Measurements from ENCODE around the gene MLF2. TPM values are rescaled to one million over a fixed set of nuclear protein-coding genes. Genes with fewer than 3 reads are reported as not detected.
A peak's percentile ranks its signal among the peaks of the same experiment; 100 is the strongest.

The MLF2 gene
- total and polyA plus RNA-seq, 2 of the 13 experiments (the other 11 are each of a cell fraction or from before 2014, with no cell fraction given): 88.1 to 167 TPM

DNA sequence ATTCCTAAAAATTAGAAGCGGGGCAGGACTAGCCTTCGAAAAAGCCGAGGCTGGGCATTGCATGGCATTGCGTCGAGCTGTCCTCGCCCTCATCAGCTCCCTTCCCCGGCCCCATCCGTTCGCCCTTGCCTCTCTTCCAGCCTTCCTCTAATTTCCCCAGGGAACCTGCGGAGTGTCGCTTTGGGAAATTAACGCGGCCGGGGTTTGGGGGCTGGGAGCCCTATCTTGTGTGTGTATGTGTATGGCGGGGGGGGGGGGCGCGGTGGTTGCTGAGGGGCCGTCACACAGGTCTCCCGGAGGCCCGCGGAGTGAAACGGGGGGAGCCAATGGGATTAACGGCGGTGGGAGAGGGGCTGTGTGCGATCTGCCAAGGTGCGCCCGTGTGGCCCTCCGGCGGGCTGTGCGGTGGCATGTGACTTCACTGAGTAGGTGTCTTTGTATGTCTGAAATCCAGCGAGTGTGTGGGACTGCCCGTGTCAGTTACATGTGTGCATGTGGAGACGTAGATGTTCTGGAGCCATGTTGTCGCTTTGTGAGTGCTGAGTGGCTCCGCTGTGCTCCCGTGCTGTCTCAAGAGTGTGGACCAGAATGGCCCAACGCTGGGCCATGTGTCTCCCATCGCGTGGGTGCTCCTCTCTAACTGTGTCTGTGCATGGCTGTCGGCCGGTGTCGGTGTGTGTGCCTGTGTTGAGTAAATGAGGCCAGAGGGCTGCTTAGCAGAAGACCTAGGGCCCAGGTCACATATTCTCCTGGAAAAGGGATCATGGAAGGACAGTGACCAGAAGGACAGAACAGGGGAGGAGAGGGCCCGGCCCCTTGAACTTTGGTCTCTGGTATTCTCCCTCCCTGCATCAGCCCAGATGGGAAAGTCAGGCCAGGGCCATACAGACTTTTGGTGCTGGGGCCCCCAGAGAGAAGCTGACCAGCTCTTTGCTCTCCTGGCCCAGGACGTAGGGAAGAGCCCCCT lies 14.7 kb upstream of the MLF2 start (continued):
- TF ChIP-seq, protein P1, sequence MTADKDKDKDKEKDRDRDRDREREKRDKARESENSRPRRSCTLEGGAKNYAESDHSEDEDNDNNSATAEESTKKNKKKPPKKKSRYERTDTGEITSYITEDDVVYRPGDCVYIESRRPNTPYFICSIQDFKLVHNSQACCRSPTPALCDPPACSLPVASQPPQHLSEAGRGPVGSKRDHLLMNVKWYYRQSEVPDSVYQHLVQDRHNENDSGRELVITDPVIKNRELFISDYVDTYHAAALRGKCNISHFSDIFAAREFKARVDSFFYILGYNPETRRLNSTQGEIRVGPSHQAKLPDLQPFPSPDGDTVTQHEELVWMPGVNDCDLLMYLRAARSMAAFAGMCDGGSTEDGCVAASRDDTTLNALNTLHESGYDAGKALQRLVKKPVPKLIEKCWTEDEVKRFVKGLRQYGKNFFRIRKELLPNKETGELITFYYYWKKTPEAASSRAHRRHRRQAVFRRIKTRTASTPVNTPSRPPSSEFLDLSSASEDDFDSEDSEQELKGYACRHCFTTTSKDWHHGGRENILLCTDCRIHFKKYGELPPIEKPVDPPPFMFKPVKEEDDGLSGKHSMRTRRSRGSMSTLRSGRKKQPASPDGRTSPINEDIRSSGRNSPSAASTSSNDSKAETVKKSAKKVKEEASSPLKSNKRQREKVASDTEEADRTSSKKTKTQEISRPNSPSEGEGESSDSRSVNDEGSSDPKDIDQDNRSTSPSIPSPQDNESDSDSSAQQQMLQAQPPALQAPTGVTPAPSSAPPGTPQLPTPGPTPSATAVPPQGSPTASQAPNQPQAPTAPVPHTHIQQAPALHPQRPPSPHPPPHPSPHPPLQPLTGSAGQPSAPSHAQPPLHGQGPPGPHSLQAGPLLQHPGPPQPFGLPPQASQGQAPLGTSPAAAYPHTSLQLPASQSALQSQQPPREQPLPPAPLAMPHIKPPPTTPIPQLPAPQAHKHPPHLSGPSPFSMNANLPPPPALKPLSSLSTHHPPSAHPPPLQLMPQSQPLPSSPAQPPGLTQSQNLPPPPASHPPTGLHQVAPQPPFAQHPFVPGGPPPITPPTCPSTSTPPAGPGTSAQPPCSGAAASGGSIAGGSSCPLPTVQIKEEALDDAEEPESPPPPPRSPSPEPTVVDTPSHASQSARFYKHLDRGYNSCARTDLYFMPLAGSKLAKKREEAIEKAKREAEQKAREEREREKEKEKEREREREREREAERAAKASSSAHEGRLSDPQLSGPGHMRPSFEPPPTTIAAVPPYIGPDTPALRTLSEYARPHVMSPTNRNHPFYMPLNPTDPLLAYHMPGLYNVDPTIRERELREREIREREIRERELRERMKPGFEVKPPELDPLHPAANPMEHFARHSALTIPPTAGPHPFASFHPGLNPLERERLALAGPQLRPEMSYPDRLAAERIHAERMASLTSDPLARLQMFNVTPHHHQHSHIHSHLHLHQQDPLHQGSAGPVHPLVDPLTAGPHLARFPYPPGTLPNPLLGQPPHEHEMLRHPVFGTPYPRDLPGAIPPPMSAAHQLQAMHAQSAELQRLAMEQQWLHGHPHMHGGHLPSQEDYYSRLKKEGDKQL (CRISPR knock-in tag; IDR thresholded peaks at IDR 0.05; ENCODE audit: low read depth): no peak
- no peak for TF ChIP-seq FOXA1 (IDR thresholded peaks at IDR 0.05)
- no peak for TF ChIP-seq FOXA1 (CRISPR knock-in tag; IDR thresholded peaks at IDR 0.05)
- TF ChIP-seq CBFB (CRISPR knock-in tag; IDR thresholded peaks at IDR 0.05): no peak
- no peak for TF ChIP-seq ZNF138 (CRISPR knock-in tag; IDR thresholded peaks at IDR 0.05; ENCODE audit: low read depth)
- TF ChIP-seq ZNF850 (CRISPR knock-in tag; conservative IDR thresholded peaks at IDR 0.05): no peak
- TF ChIP-seq, protein P2, sequence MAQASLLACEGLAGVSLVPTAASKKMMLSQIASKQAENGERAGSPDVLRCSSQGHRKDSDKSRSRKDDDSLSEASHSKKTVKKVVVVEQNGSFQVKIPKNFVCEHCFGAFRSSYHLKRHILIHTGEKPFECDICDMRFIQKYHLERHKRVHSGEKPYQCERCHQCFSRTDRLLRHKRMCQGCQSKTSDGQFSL (CRISPR knock-in tag; IDR thresholded peaks at IDR 0.05): no peak
- TF ChIP-seq NCOA5 (CRISPR knock-in tag; IDR thresholded peaks at IDR 0.05): no peak
- TF ChIP-seq, protein P3, sequence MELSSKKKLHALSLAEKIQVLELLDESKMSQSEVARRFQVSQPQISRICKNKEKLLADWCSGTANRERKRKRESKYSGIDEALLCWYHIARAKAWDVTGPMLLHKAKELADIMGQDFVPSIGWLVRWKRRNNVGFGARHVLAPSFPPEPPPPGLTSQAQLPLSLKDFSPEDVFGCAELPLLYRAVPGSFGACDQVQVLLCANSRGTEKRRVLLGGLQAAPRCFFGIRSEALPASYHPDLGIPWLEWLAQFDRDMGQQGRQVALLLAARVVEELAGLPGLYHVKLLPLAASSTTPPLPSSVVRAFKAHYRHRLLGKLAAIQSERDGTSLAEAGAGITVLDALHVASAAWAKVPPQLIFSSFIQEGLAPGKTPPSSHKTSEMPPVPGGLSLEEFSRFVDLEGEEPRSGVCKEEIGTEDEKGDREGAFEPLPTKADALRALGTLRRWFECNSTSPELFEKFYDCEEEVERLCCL (CRISPR knock-in tag; IDR thresholded peaks at IDR 0.05; ENCODE audit: borderline replicate concordance): peak; percentile 44; the same call in 1 of the 2 replicates
- 0 out of 2 replicates have a peak, but pooled peaks have one; percentile 19 for TF ChIP-seq MEF2D (CRISPR knock-in tag; IDR thresholded peaks at IDR 0.05)
- no peak for TF ChIP-seq SP2 (CRISPR knock-in tag; IDR thresholded peaks at IDR 0.05)
- no peak for TF ChIP-seq ZNF552 (CRISPR knock-in tag; IDR thresholded peaks at IDR 0.05; ENCODE audit: borderline replicate concordance)
- TF ChIP-seq AHR (CRISPR knock-in tag; IDR thresholded peaks at IDR 0.05): no peak
- TF ChIP-seq NCOR1 (IDR thresholded peaks at IDR 0.05; ENCODE audit: borderline replicate concordance, low read length): peak; percentile 68; the same call in 1 of the 2 replicates
- TF ChIP-seq HMG20B (CRISPR knock-in tag; conservative IDR thresholded peaks at IDR 0.05): no peak
- TF ChIP-seq, protein P4, sequence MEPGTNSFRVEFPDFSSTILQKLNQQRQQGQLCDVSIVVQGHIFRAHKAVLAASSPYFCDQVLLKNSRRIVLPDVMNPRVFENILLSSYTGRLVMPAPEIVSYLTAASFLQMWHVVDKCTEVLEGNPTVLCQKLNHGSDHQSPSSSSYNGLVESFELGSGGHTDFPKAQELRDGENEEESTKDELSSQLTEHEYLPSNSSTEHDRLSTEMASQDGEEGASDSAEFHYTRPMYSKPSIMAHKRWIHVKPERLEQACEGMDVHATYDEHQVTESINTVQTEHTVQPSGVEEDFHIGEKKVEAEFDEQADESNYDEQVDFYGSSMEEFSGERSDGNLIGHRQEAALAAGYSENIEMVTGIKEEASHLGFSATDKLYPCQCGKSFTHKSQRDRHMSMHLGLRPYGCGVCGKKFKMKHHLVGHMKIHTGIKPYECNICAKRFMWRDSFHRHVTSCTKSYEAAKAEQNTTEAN (CRISPR knock-in tag; conservative IDR thresholded peaks at IDR 0.05): 0 out of 2 replicates have a peak, but pooled peaks have one; percentile 39
- TF ChIP-seq ZNF780A (CRISPR knock-in tag; IDR thresholded peaks at IDR 0.05): no peak
- peak; percentile 69 for TF ChIP-seq ZFY (CRISPR knock-in tag; IDR thresholded peaks at IDR 0.05)
- TF ChIP-seq, protein P5, sequence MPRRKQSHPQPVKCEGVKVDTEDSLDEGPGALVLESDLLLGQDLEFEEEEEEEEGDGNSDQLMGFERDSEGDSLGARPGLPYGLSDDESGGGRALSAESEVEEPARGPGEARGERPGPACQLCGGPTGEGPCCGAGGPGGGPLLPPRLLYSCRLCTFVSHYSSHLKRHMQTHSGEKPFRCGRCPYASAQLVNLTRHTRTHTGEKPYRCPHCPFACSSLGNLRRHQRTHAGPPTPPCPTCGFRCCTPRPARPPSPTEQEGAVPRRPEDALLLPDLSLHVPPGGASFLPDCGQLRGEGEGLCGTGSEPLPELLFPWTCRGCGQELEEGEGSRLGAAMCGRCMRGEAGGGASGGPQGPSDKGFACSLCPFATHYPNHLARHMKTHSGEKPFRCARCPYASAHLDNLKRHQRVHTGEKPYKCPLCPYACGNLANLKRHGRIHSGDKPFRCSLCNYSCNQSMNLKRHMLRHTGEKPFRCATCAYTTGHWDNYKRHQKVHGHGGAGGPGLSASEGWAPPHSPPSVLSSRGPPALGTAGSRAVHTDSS (CRISPR knock-in tag; conservative IDR thresholded peaks at IDR 0.05): no peak
- 0 out of 2 replicates have a peak, but pooled peaks have one; percentile 28 for TF ChIP-seq ZBTB7A (CRISPR knock-in tag; IDR thresholded peaks at IDR 0.05)
